Esophagus muscularis mucosa (tissue), 3 donors: ENCODE data around the gene ADCY1.
A peak's percentile ranks its signal among the peaks of the same experiment; 100 is the strongest.

Source experiments
- POLR2A ChIP-seq: fragments of 450-650 bp; IDR thresholded peaks from one replicate; pipeline ENCODE4 v1.6.1; 2017; ENCODE audit warnings: antibody characterized with exemption, moderate library complexity, mild to moderate bottlenecking, low read depth
- POLR2AphosphoS5 ChIP-seq, 2 donors: sonication (generic); formaldehyde crosslinking; IDR thresholded peaks; one replicate each; pipeline ENCODE4 v1.6.1; 2017; ENCODE audit warnings: antibody characterized with exemption in 2 of 2
- TF ChIP-seq, protein P1 (sequence below), 3 experiments: fragments of 200-600 bp in 2 of 3; fragments of 450-650 bp in 1 of 3; sonication (generic) in 2 of 3; IDR thresholded peaks; one replicate each; pipeline ENCODE4 v1.5.1; 2017 to 2019; ENCODE audit warnings: antibody characterized with exemption in 3 of 3, mild to moderate bottlenecking in 2 of 3, moderate library complexity in 1 of 3

DNA sequence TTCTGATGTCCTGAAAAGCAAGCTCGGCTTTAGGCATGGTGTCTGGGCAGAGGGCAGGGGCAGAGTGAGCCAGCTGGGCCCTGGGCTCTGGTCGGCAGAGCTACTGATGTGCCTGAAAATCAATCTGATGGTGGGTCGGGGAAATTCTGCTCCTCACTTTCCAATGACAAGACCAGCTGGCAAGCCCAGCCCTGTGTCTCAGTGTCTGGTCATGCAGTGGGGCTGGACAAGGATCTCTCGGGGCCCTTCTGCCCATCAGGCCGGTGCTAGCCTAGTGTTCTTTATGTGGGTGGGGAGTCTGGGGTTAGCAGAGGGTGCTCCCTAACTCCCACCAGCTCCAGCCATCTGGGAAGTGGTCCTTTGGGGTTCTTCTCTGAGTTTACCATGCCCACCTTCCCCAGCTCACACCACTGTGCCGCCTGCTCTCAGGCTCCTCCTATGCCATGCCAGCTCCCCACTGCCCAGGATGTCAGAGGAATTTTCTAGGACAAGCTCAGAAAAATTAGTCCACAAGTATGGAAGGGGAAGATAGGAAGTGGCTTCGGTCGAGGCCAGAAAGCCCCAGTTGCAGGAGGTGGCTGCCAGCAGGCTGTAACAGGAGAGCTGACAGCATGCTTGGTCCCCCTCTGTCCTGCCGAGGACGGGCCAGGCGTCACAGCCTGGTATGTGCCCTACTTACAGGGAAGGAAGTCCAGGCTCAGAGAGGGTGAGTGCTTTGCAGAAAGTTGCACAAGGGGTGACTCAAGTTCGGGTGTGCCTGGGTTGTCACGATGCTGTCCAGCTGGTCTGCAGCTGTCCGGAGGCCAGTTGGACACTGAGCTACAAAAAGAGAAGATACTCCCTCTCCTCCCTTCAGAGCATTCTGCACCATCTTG is 135.2 kb downstream of the ADCY1 start:
- no peak for TF ChIP-seq POLR2A
- TF ChIP-seq, protein P1, sequence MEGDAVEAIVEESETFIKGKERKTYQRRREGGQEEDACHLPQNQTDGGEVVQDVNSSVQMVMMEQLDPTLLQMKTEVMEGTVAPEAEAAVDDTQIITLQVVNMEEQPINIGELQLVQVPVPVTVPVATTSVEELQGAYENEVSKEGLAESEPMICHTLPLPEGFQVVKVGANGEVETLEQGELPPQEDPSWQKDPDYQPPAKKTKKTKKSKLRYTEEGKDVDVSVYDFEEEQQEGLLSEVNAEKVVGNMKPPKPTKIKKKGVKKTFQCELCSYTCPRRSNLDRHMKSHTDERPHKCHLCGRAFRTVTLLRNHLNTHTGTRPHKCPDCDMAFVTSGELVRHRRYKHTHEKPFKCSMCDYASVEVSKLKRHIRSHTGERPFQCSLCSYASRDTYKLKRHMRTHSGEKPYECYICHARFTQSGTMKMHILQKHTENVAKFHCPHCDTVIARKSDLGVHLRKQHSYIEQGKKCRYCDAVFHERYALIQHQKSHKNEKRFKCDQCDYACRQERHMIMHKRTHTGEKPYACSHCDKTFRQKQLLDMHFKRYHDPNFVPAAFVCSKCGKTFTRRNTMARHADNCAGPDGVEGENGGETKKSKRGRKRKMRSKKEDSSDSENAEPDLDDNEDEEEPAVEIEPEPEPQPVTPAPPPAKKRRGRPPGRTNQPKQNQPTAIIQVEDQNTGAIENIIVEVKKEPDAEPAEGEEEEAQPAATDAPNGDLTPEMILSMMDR (IDR thresholded peaks at IDR 0.05): no peak
- peak; percentile 26 to 44 for TF ChIP-seq POLR2AphosphoS5 (IDR thresholded peaks at IDR 0.05)
